A549 (cell line): ENCODE results near the gene LEFTY1. TPM values are rescaled to one million over a fixed set of nuclear protein-coding genes. Genes with fewer than 3 reads are reported as not detected.
"Not testable (repeated sequence)": the region's sequence is repeated elsewhere in the genome, so short reads cannot be mapped to it uniquely, and the experiment has no call there.

ENCODE experiments used
- ATAC-seq, 2 experiments: fragments of 200-7000 bp in 1 of 2; fragments of >200 bp in 1 of 2; cut with Nextera tagmentation in 1 of 2; cut with Tn5 transposase in 1 of 2; 3 replicates each; pipeline versions ENCODE4 v1.8.0 to v1.9.1; 2018 to 2020; ENCODE audit warnings: mild to moderate bottlenecking in 1 of 2, moderate library complexity in 1 of 2
- CTCF ChIA-PET: fragments of 300-600 bp; sonication (Branson Sonifier 250); formaldehyde crosslinking; extraction: SDS; loops from one replicate; lab custom pipeline; 2021; ENCODE audit warnings: antibody characterized with exemption, inconsistent platforms; lab: Yijun Ruan, JAX
- POLR2A ChIA-PET: fragments of 350-600 bp; formaldehyde crosslinking; extraction: SDS; loops from one replicate; lab custom pipeline; 2021; ENCODE audit warnings: antibody characterized with exemption, inconsistent platforms; lab: Yijun Ruan, JAX
- DNase-seq, 2 experiments: peaks; one replicate each; pipeline versions ENCODE4 v3.0.0 to v3.0.0-alpha.2; 2011 to 2016; ENCODE audit warnings: low read depth in 1 of 2, low spot score in 1 of 2
- FAIRE-seq: peaks from 2 replicates; lab custom pipeline; 2011; peaks lifted over from hg19 to GRCh38; lab: Jason Lieb, UNC
- H3K27ac ChIP-seq, 2 experiments: fragments of >200 bp; sonication (Bioruptor Twin); formaldehyde crosslinking; 3 replicates each; pipeline ENCODE4 v1.5.1; 2016 to 2017
- H3K4me1 ChIP-seq: fragments of >200 bp; sonication (Bioruptor Twin); formaldehyde crosslinking; 3 replicates; pipeline ENCODE4 v1.6.1; 2016
- H3K4me2 ChIP-seq: fragments of >200 bp; sonication (Bioruptor Twin); formaldehyde crosslinking; 3 replicates; pipeline ENCODE4 v1.6.1; 2016
- H3K4me3 ChIP-seq: fragments of >200 bp; sonication (Bioruptor Twin); formaldehyde crosslinking; 3 replicates; pipeline ENCODE4 v1.5.1; 2016
- H3K9me3 ChIP-seq: fragments of >200 bp; sonication (Bioruptor Twin); formaldehyde crosslinking; 3 replicates; pipeline ENCODE4 v1.6.1; 2016
- CHD4 ChIP-seq: fragments of 200-600 bp; sonication (generic); IDR thresholded peaks from 2 replicates; pipeline ENCODE4 v1.6.1; 2016; ENCODE audit warnings: antibody characterized with exemption, mild to moderate bottlenecking, borderline replicate concordance
- CTCF ChIP-seq: fragments of >200 bp; sonication (Bioruptor Twin); formaldehyde crosslinking; IDR thresholded peaks from 3 replicates; pipeline ENCODE4 v1.5.1; 2016
- EHMT2 ChIP-seq: fragments of 200-600 bp; sonication (generic); IDR thresholded peaks from 2 replicates; pipeline ENCODE4 v1.6.1; 2016; ENCODE audit warnings: antibody characterized with exemption, low read depth, mild to moderate bottlenecking, moderate library complexity
- ESRRA ChIP-seq: fragments of 150-350 bp; IDR thresholded peaks from 2 replicates; pipeline ENCODE4 v1.6.1; 2014; ENCODE audit warnings: mild to moderate bottlenecking, low read length, borderline replicate concordance
- FOSB ChIP-seq: fragments of 250-450 bp; sonication (Bioruptor Pico); IDR thresholded peaks from 2 replicates; pipeline ENCODE4 v1.5.0; 2020; ENCODE audit warnings: mild to moderate bottlenecking, moderate library complexity
- HDAC2 ChIP-seq: fragments of 200-600 bp; sonication (generic); IDR thresholded peaks from 2 replicates; pipeline ENCODE4 v1.6.1; 2016
- HEYL ChIP-seq: fragments of 250-450 bp; sonication (Bioruptor Pico); IDR thresholded peaks from 2 replicates; pipeline ENCODE4 v1.8.0; 2021; ENCODE audit warnings: mild to moderate bottlenecking, moderate library complexity
- HOXB13 ChIP-seq: fragments of 250-450 bp; sonication (Bioruptor Pico); IDR thresholded peaks from 2 replicates; pipeline ENCODE4 v1.5.0; 2020; ENCODE audit warnings: low read depth, mild to moderate bottlenecking, moderate library complexity
- HOXB5 ChIP-seq: fragments of 250-450 bp; sonication (Bioruptor Pico); IDR thresholded peaks from 2 replicates; pipeline ENCODE4 v1.5.0; 2020; ENCODE audit warnings: mild to moderate bottlenecking, moderate library complexity
- JUN ChIP-seq, 2 experiments: fragments of >200 bp; sonication (Bioruptor Twin); formaldehyde crosslinking; IDR thresholded peaks; 2 replicates in 1 of 2; 3 replicates in 1 of 2; pipeline ENCODE4 v1.6.1; 2016 to 2017
- NFE2L2 ChIP-seq: fragments of 150-350 bp; conservative IDR thresholded peaks from 2 replicates; pipeline ENCODE4 v1.6.1; 2014; ENCODE audit warnings: low read length
- PHF8 ChIP-seq: fragments of 200-600 bp; sonication (generic); IDR thresholded peaks from 2 replicates; pipeline ENCODE4 v1.6.1; 2016; ENCODE audit warnings: low read depth, mild to moderate bottlenecking, antibody characterized with exemption, moderate library complexity, borderline replicate concordance
- REST ChIP-seq: fragments of 200-600 bp; sonication (generic); IDR thresholded peaks from 2 replicates; pipeline ENCODE4 v1.6.1; 2016; ENCODE audit warnings: antibody characterized with exemption, mild to moderate bottlenecking, moderate library complexity
- RFX5 ChIP-seq: fragments of 450-650 bp; IDR thresholded peaks from 2 replicates; pipeline ENCODE4 v1.7.1; 2014; ENCODE audit warnings: antibody characterized with exemption, mild to moderate bottlenecking, moderate library complexity
- SREBF2 ChIP-seq: fragments of 450-650 bp; IDR thresholded peaks from 2 replicates; pipeline ENCODE4 v1.6.1; 2014; ENCODE audit warnings: mild to moderate bottlenecking, moderate library complexity
- TP53 ChIP-seq: fragments of 250-450 bp; sonication (Bioruptor Pico); IDR thresholded peaks from 2 replicates; pipeline ENCODE4 v1.5.0; 2021; ENCODE audit warnings: mild to moderate bottlenecking, moderate library complexity
- WGBS: methylation state at CpG from one replicate; pipeline ENCODE4 v1.1.6; 2017; ENCODE audit errors: missing lambda C conversion rate; 5-methylcytosine and 5-hydroxymethylcytosine counted together
- polyA plus RNA-seq, 4 experiments: library from polyadenylated mRNA; depleted of rRNA in 3 of 4; stranded (reverse); fragments of >200 nt; fragmentation: RNase III in 1 of 4; extraction: RNeasy Plus Mini Kit Qiagen cat#74134 plus additional on column Dnase treatment in 1 of 4; gene quantifications; 2 replicates in 3 of 4; 3 replicates in 1 of 4; pipeline ENCODE4 v1.2.3, GENCODE V29; 2011 to 2017
- small RNA-seq, 6 experiments: library from RNA; depleted of rRNA; stranded (forward); fragments of <200 nt; gene quantifications; one replicate each; pipeline ENCODE3, GENCODE V24; 2012

Gene LEFTY1
- polyA plus RNA-seq, 2 of the 4 experiments (the other 2 are of a cell fraction) = 0.10 to 1.00 TPM

- WGBS = 90% methylated on average over 14 of the region's 14 CpGs
- TF ChIP-seq PHF8 = no peak
- TF ChIP-seq NFE2L2 = no peak
- no peak for TF ChIP-seq SREBF2
- no peak for TF ChIP-seq JUN (IDR thresholded peaks at IDR 0.05)
- TF ChIP-seq HEYL = no peak
- TF ChIP-seq RFX5 = no peak
- TF ChIP-seq CTCF = no peak
- no peak for TF ChIP-seq REST
- no peak for TF ChIP-seq HOXB5
- TF ChIP-seq FOSB (CRISPR knock-in tag) = no peak
- no peak for TF ChIP-seq HOXB13 (CRISPR knock-in tag)
- no peak for TF ChIP-seq EHMT2
- TF ChIP-seq HDAC2 = no peak
- no peak for TF ChIP-seq CHD4
- no peak for TF ChIP-seq TP53 (CRISPR knock-in tag)
- no peak for TF ChIP-seq ESRRA
- TF ChIP-seq, all 56 proteins: peak for 0
- ChIA-PET POLR2A (no interaction called here), CTCF (interaction anchor here (0.8 to 7.2 kb wide), 6 partner anchors 13 to 364 kb away, joined by 3 to 44 read pairs (median 3); partner anchors contain the start of gene SRP9)
- ATAC-seq (no peak), DNase-seq (no peak), FAIRE-seq (no peak)
- no peak overlapping the region for H3K4me3 ChIP-seq
- no peaks in the 10 kb centered on the region for H3K9me3 ChIP-seq
- no peaks in the 10 kb centered on the region for H3K4me1 ChIP-seq
- no peak overlapping the region for H3K4me2 ChIP-seq
- no peak overlapping the region for H3K27ac ChIP-seq
These were observed 50.2 kb downstream of the LEFTY1 start for GRCh38 chr1:225838793-225839192.

GRCh38 chr1:225836296-225836695, 52.6 kb downstream of the LEFTY1 start:
- ATAC-seq, H3K4me1 ChIP-seq, H3K9me3 ChIP-seq, DNase-seq, H3K27ac ChIP-seq, FAIRE-seq, POLR2A ChIA-PET, H3K4me3 ChIP-seq, H3K4me2 ChIP-seq: not testable (repeated sequence)
- 95% methylated on average over 4 of the region's 4 CpGs for WGBS
- CTCF ChIA-PET = interaction anchor here (0.7 to 1.7 kb wide), 2 partner anchors 9 to 75 kb away, joined by 3 to 5 read pairs; no protein-coding TSS in a partner anchor

Small RNA genes within 50 kb of the gene (small RNA-seq; reads per million reads assigned to genes)
- 0 reads per million in 6 experiments for gene AL117348.1

Other genes starting within 250 kb of the LEFTY1 start
- 124 and 142 TPM in 2 replicates for gene ENAH, start 236.0 kb downstream of the LEFTY1 start, polyA plus RNA-seq (2011; rRNA removed)
- 155 to 172 TPM (median 167 TPM) in 3 replicates for gene ENAH, start 236.0 kb downstream of the LEFTY1 start, polyA plus RNA-seq (2017; fragmentation: RNase III; extraction: RNeasy Plus Mini Kit Qiagen cat#74134 plus additional on column Dnase treatment)
- 512 and 629 TPM in 2 replicates for gene SRP9, start 111.3 kb downstream of the LEFTY1 start, polyA plus RNA-seq (2011; rRNA removed)
- 341 to 356 TPM (median 352 TPM) in 3 replicates for gene SRP9, start 111.3 kb downstream of the LEFTY1 start, polyA plus RNA-seq (2017; fragmentation: RNase III; extraction: RNeasy Plus Mini Kit Qiagen cat#74134 plus additional on column Dnase treatment)
- gene EPHX1, start 79.0 kb downstream of the LEFTY1 start, polyA plus RNA-seq (2011; rRNA removed) = 150 and 212 TPM in 2 replicates
- gene EPHX1, start 79.0 kb downstream of the LEFTY1 start, polyA plus RNA-seq (2017; fragmentation: RNase III; extraction: RNeasy Plus Mini Kit Qiagen cat#74134 plus additional on column Dnase treatment) = 195 to 279 TPM (median 252 TPM) in 3 replicates
- gene TMEM63A, start 6.8 kb downstream of the LEFTY1 start, polyA plus RNA-seq (2011; rRNA removed) = 9.5 and 12.4 TPM in 2 replicates
- 6.9 to 7.5 TPM (median 7.4 TPM) in 3 replicates for gene TMEM63A, start 6.8 kb downstream of the LEFTY1 start, polyA plus RNA-seq (2017; fragmentation: RNase III; extraction: RNeasy Plus Mini Kit Qiagen cat#74134 plus additional on column Dnase treatment)
- 45.4 and 45.8 TPM in 2 replicates for gene PYCR2, start 35.1 kb upstream of the LEFTY1 start, polyA plus RNA-seq (2011; rRNA removed)
- gene PYCR2, start 35.1 kb upstream of the LEFTY1 start, polyA plus RNA-seq (2017; fragmentation: RNase III; extraction: RNeasy Plus Mini Kit Qiagen cat#74134 plus additional on column Dnase treatment) = 48.1 to 56.3 TPM (median 50.5 TPM) in 3 replicates
- gene LEFTY2, start 52.1 kb upstream of the LEFTY1 start, polyA plus RNA-seq (2011; rRNA removed) = 0.08 TPM in 1 of 2 replicates, not detected in the other
- gene LEFTY2, start 52.1 kb upstream of the LEFTY1 start, polyA plus RNA-seq (2017; fragmentation: RNase III; extraction: RNeasy Plus Mini Kit Qiagen cat#74134 plus additional on column Dnase treatment) = not detected in 3 replicates
- 15.6 and 24.8 TPM in 2 replicates for gene SDE2, start 110.2 kb upstream of the LEFTY1 start, polyA plus RNA-seq (2011; rRNA removed)
- gene SDE2, start 110.2 kb upstream of the LEFTY1 start, polyA plus RNA-seq (2017; fragmentation: RNase III; extraction: RNeasy Plus Mini Kit Qiagen cat#74134 plus additional on column Dnase treatment) = 8.4 to 9.2 TPM (median 8.8 TPM) in 3 replicates
- 366 and 457 TPM in 2 replicates for gene H3-3A, start 173.6 kb upstream of the LEFTY1 start, polyA plus RNA-seq (2011; rRNA removed)
- 451 to 534 TPM (median 530 TPM) in 3 replicates for gene H3-3A, start 173.6 kb upstream of the LEFTY1 start, polyA plus RNA-seq (2017; fragmentation: RNase III; extraction: RNeasy Plus Mini Kit Qiagen cat#74134 plus additional on column Dnase treatment)